LHCN-M2 (cell line): ENCODE results near the gene SV2B. TPM values are rescaled to one million over a fixed set of nuclear protein-coding genes. Genes with fewer than 3 reads are reported as not detected.

Experiments
- DNase-seq: peaks from one replicate; pipeline ENCODE4 v3.0.0-alpha.2; 2012; ENCODE audit warnings: low read depth
- total RNA-seq: library from RNA; depleted of rRNA; stranded (reverse); fragments of >200 nt; gene quantifications from 2 replicates; pipeline ENCODE4 v1.2.3, GENCODE V29; 2014

The SV2B gene
- total RNA-seq, 1 experiment from 2014 or later, result not detected

GRCh38 chr15:91264651-91265351 lies 164.7 kb downstream of the SV2B start:
- DNase-seq, result no peak

- DNase-seq, result no peak
Observed at GRCh38 chr15:91265416-91265940, 165.4 kb downstream of the SV2B start.

GRCh38 chr15:91268510-91268909 lies 168.5 kb downstream of the SV2B start:
- DNase-seq, result no peak

- no peak for DNase-seq
Observed at GRCh38 chr15:91270747-91271146, 170.7 kb downstream of the SV2B start.

GRCh38 chr15:91271565-91272153 lies 171.6 kb downstream of the SV2B start:
- DNase-seq, result peak; percentile 54

GRCh38 chr15:91275844-91276243 lies 175.8 kb downstream of the SV2B start:
- no peak for DNase-seq

GRCh38 chr15:91278951-91279350 lies 178.9 kb downstream of the SV2B start:
- no peak for DNase-seq

GRCh38 chr15:91279486-91279885 lies 179.4 kb downstream of the SV2B start:
- no peak for DNase-seq

- DNase-seq, result no peak
Observed at GRCh38 chr15:91281947-91282346, 181.9 kb downstream of the SV2B start.

GRCh38 chr15:91282486-91282885 lies 182.4 kb downstream of the SV2B start:
- no peak for DNase-seq

GRCh38 chr15:91283155-91283554 lies 183.1 kb downstream of the SV2B start:
- DNase-seq, result no peak

- no peak for DNase-seq
Observed at GRCh38 chr15:91284758-91285466, 184.9 kb downstream of the SV2B start.

GRCh38 chr15:91289324-91289723 lies 189.3 kb downstream of the SV2B start:
- DNase-seq, result no peak

GRCh38 chr15:91290553-91290952 lies 190.5 kb downstream of the SV2B start:
- no peak for DNase-seq

- DNase-seq, result no peak
Observed at GRCh38 chr15:91291673-91292072, 191.6 kb downstream of the SV2B start.

GRCh38 chr15:91294344-91294743 lies 194.3 kb downstream of the SV2B start:
- no peak for DNase-seq

- DNase-seq, result no peak
Observed at GRCh38 chr15:91294795-91295194, 194.7 kb downstream of the SV2B start.

GRCh38 chr15:91298101-91298500 lies 198.0 kb downstream of the SV2B start:
- no peak for DNase-seq

GRCh38 chr15:91302588-91303439 lies 202.8 kb downstream of the SV2B start:
- peak; percentile 28 for DNase-seq

- no peak for DNase-seq
Observed at GRCh38 chr15:91304210-91304609, 204.2 kb downstream of the SV2B start.

- DNase-seq, result no peak
Observed at GRCh38 chr15:91304786-91305185, 204.7 kb downstream of the SV2B start.

- peak; percentile 15 for DNase-seq
Observed at GRCh38 chr15:91306144-91306543, 206.1 kb downstream of the SV2B start.
